ENCODE data around the gene CPT1C.

CPT1C gene

GRCh38 chr19:49665036-49665350 lies 25.9 kb upstream of the CPT1C start:
- TF ChIP-seq SIN3A (IDR thresholded peaks at IDR 0.05; ENCODE audit: borderline replicate concordance, insufficient read depth, low read length) (no peak), FOXP2 (optimal IDR thresholded peaks at IDR 0.05; ENCODE audit: borderline replicate concordance, extremely low read depth, extremely low read length, insufficient read depth) (no peak), REST (IDR thresholded peaks at IDR 0.05; ENCODE audit: insufficient read depth in 1 of 2, low read depth in 2 of 2, low read length in 2 of 2) (no peak), POLR2AphosphoS5 (IDR thresholded peaks at IDR 0.05; ENCODE audit: low read depth, low read length) (no peak), TAF1 (IDR thresholded peaks at IDR 0.05; ENCODE audit: borderline replicate concordance, insufficient read depth, low read length) (no peak)

DNA sequence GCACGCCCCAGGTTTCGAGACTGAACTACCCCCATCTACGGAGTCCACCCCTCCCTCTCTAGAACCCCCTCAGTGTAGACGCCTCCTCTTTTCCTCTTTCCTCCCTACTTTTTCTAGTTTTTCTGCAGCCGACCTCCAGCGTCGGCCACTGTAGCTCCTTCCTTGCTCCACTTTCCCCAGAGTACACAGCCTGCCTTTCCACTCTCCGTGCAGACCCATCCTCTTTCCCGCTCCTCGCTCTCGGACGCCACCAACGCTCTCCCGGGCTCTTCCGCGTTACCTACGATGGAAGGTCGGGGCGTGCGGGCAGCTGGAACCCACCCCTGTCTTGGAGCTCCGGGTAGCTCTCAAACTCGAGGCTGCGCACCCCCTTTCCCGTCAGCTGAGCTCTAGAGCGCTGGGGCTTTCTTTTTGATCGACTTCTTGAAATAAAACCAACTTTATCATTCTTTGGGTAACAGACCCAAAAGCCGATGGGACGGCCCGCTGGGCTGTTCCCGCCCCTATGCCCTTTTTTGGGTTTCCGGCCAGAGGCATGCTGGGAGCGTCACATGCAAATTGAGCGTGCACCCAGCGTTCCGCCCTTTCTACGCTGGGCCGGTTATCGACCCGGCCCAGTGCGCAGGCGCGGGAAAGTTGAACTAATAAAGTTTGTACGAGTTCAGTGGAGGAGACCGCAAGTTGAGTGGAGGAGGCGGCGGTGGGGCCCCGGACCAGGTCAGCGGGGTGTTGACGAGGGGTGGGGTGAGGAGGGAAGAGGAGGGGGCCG lies 25.4 kb upstream of the CPT1C start, which contains the start of the genes BCL2L12 and IRF3:
Gene BCL2L12 (plus strand): TSS at position 583 of the 769 bp plus-strand sequence. CDS start 760 bp downstream, outside the sequence.
Gene IRF3 (minus strand): TSS at position 507 of the 769 bp plus-strand sequence. CDS start 1,019 bp downstream, outside the sequence.
- TF ChIP-seq FOXP2 (optimal IDR thresholded peaks at IDR 0.05; ENCODE audit: borderline replicate concordance, extremely low read depth, extremely low read length, insufficient read depth) (peak; percentile 33), TAF1 (IDR thresholded peaks at IDR 0.05; ENCODE audit: borderline replicate concordance, insufficient read depth, low read length) (peak; percentile 34; the same call in 1 of the 2 replicates), POLR2AphosphoS5 (IDR thresholded peaks at IDR 0.05; ENCODE audit: low read depth, low read length) (peak; percentile 78; the same call in 1 of the 2 replicates), REST (IDR thresholded peaks at IDR 0.05; ENCODE audit: insufficient read depth in 1 of 2, low read depth in 2 of 2, low read length in 2 of 2) (no peak), SIN3A (IDR thresholded peaks at IDR 0.05; ENCODE audit: borderline replicate concordance, insufficient read depth, low read length) (no peak)

DNA sequence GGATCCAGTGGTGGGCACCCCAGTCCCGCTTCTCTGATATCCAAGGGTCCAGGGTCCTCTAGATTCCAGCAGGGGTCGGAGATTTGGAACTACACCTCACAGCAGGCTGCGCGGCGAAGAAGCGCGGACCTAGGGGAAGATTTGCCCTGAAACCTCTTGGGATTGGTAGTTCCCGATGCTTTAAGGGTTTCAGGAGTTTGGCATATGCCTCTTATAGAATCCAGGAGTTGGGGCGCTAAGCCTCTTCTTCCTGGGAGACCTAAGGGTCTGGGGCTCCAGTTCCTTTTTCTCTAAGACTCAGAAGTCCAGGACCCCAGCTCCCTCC lies 24.8 kb upstream of the CPT1C start:
- no peak for TF ChIP-seq FOXP2 (optimal IDR thresholded peaks at IDR 0.05; ENCODE audit: borderline replicate concordance, extremely low read depth, extremely low read length, insufficient read depth)
- TF ChIP-seq TAF1 (IDR thresholded peaks at IDR 0.05; ENCODE audit: borderline replicate concordance, insufficient read depth, low read length), result no peak
- no peak for TF ChIP-seq REST (IDR thresholded peaks at IDR 0.05; ENCODE audit: insufficient read depth in 1 of 2, low read depth in 2 of 2, low read length in 2 of 2)
- no peak for TF ChIP-seq SIN3A (IDR thresholded peaks at IDR 0.05; ENCODE audit: borderline replicate concordance, insufficient read depth, low read length)
- TF ChIP-seq POLR2AphosphoS5 (IDR thresholded peaks at IDR 0.05; ENCODE audit: low read depth, low read length), result no peak

DNA sequence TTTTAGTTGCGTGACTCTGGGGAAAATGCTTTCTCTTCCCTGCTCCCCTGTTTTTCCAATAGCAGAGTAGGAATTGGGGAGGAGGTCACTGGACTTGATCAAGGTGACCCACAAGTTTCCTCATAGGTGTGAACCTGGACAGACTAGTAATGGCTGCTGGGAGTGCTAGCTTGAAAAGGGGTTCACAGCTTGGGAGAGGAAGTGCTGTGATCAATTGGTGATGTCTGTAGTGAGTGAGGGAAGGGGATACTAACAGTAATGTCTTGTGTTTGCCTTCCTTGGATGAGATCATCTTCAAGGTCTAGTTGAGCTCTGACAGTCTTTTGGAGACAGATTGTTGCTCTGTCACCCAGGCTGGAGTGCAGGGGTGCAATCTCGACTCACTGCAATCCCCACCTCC lies 23.4 kb upstream of the CPT1C start:
- TF ChIP-seq REST (IDR thresholded peaks at IDR 0.05; ENCODE audit: insufficient read depth in 1 of 2, low read depth in 2 of 2, low read length in 2 of 2) (no peak), FOXP2 (optimal IDR thresholded peaks at IDR 0.05; ENCODE audit: borderline replicate concordance, extremely low read depth, extremely low read length, insufficient read depth) (no peak), POLR2AphosphoS5 (IDR thresholded peaks at IDR 0.05; ENCODE audit: low read depth, low read length) (no peak)
